Panc1 (cell line): Measurements from ENCODE around the gene SUPT3H.

ENCODE experiments used
- CTCF ChIP-seq: fragments of 450-650 bp; IDR thresholded peaks from 2 replicates; pipeline ENCODE4 v1.5.1; 2017; ENCODE audit warnings: mild to moderate bottlenecking
- POLR2AphosphoS5 ChIP-seq: IDR thresholded peaks from 2 replicates; pipeline ENCODE4 v1.6.1; 2012; ENCODE audit warnings: mild to moderate bottlenecking, low read depth, low read length, moderate library complexity
- SIN3A ChIP-seq: IDR thresholded peaks from 2 replicates; pipeline ENCODE4 v1.6.1; 2012; ENCODE audit warnings: low read depth, mild to moderate bottlenecking, low read length, moderate library complexity, borderline replicate concordance; ENCODE audit not compliant: insufficient read depth
- TCF7L2 ChIP-seq: IDR thresholded peaks from 2 replicates; pipeline ENCODE4 v1.6.1; 2011; ENCODE audit warnings: mild to moderate bottlenecking, low read depth, low read length, inconsistent platforms

- TF ChIP-seq CTCF (no peak), POLR2AphosphoS5 (no peak), TCF7L2 (no peak), SIN3A (no peak)
Observed at GRCh38 chr6:45076217-45076930, 301.4 kb downstream of the SUPT3H start.
